WTC11 (cell line): ENCODE measurements around the gene RNASE4.
A peak's percentile ranks its signal among the peaks of the same experiment; 100 is the strongest.

Source experiments
- RORB ChIP-seq: fragments of 250-450 bp; sonication (Bioruptor Pico); IDR thresholded peaks from 2 replicates; pipeline ENCODE4 v1.9.0; 2021; ENCODE audit warnings: mild to moderate bottlenecking
- ZNF671 ChIP-seq: fragments of 250-450 bp; sonication (Bioruptor Pico); IDR thresholded peaks from 2 replicates; pipeline ENCODE4 v1.8.0; 2021; ENCODE audit warnings: mild to moderate bottlenecking
- TF ChIP-seq, protein P1 (sequence below): fragments of 250-450 bp; sonication (Bioruptor Pico); IDR thresholded peaks from 2 replicates; pipeline ENCODE4 v1.9.0; 2021; ENCODE audit warnings: mild to moderate bottlenecking, borderline replicate concordance
- TF ChIP-seq, protein P2 (sequence below): fragments of 200-600 bp; IDR thresholded peaks from 2 replicates; pipeline ENCODE4 v1.8.0; 2022; ENCODE audit warnings: antibody characterized with exemption
- TF ChIP-seq, protein P3 (sequence below): sonication (generic); formaldehyde crosslinking; IDR thresholded peaks from 2 replicates; pipeline ENCODE4 v1.8.0; 2022; ENCODE audit warnings: mild to moderate bottlenecking, missing genetic modification reagents
- TF ChIP-seq, protein P4 (sequence below): sonication (generic); formaldehyde crosslinking; IDR thresholded peaks from 2 replicates; pipeline ENCODE4 v1.8.1; 2022; ENCODE audit warnings: low read depth, mild to moderate bottlenecking, moderate library complexity, missing genetic modification reagents, borderline replicate concordance
- TF ChIP-seq, protein P5 (sequence below): sonication (generic); formaldehyde crosslinking; IDR thresholded peaks from 2 replicates; pipeline ENCODE4 v1.8.1; 2023; ENCODE audit warnings: mild to moderate bottlenecking, missing genetic modification reagents, moderate library complexity

DNA sequence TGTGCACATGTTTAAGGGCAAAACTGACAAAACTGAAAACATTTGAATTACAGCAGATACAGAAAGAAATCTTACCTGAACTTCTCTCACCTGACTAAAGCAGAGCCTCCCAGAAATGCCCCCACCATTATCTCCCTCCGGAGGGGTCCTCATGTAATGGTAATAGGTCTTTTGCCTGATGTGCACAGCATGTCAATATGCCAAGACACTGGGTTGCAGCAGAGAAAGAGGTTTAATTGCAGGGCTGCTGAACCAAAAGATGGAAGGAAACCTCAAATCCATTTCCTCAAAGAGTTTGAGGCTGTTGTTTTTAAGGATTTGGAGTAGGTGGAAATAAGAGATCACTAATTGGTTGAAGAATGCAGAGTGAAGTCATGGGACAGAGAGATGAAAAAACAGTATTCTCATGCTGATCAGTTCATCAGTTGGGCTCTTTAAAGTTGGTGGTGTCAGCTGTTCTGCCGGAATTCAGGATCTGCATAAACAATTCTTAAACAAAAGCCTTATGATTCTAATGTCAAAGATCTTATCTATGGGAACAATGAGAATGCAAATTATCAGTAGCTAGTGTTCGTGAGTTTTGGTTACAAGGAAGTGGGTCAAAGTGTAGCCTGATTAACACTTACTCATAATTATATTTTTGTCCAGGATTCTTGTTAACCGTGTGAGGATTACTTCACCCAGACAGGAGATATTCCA lies 22.4 kb downstream of the RNASE4 start:
- TF ChIP-seq, protein P1, sequence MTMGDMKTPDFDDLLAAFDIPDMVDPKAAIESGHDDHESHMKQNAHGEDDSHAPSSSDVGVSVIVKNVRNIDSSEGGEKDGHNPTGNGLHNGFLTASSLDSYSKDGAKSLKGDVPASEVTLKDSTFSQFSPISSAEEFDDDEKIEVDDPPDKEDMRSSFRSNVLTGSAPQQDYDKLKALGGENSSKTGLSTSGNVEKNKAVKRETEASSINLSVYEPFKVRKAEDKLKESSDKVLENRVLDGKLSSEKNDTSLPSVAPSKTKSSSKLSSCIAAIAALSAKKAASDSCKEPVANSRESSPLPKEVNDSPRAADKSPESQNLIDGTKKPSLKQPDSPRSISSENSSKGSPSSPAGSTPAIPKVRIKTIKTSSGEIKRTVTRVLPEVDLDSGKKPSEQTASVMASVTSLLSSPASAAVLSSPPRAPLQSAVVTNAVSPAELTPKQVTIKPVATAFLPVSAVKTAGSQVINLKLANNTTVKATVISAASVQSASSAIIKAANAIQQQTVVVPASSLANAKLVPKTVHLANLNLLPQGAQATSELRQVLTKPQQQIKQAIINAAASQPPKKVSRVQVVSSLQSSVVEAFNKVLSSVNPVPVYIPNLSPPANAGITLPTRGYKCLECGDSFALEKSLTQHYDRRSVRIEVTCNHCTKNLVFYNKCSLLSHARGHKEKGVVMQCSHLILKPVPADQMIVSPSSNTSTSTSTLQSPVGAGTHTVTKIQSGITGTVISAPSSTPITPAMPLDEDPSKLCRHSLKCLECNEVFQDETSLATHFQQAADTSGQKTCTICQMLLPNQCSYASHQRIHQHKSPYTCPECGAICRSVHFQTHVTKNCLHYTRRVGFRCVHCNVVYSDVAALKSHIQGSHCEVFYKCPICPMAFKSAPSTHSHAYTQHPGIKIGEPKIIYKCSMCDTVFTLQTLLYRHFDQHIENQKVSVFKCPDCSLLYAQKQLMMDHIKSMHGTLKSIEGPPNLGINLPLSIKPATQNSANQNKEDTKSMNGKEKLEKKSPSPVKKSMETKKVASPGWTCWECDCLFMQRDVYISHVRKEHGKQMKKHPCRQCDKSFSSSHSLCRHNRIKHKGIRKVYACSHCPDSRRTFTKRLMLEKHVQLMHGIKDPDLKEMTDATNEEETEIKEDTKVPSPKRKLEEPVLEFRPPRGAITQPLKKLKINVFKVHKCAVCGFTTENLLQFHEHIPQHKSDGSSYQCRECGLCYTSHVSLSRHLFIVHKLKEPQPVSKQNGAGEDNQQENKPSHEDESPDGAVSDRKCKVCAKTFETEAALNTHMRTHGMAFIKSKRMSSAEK (CRISPR knock-in tag): no peak
- TF ChIP-seq, protein P2, sequence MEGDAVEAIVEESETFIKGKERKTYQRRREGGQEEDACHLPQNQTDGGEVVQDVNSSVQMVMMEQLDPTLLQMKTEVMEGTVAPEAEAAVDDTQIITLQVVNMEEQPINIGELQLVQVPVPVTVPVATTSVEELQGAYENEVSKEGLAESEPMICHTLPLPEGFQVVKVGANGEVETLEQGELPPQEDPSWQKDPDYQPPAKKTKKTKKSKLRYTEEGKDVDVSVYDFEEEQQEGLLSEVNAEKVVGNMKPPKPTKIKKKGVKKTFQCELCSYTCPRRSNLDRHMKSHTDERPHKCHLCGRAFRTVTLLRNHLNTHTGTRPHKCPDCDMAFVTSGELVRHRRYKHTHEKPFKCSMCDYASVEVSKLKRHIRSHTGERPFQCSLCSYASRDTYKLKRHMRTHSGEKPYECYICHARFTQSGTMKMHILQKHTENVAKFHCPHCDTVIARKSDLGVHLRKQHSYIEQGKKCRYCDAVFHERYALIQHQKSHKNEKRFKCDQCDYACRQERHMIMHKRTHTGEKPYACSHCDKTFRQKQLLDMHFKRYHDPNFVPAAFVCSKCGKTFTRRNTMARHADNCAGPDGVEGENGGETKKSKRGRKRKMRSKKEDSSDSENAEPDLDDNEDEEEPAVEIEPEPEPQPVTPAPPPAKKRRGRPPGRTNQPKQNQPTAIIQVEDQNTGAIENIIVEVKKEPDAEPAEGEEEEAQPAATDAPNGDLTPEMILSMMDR: no peak
- TF ChIP-seq ZNF671 (CRISPR knock-in tag) (no peak), RORB (no peak)
- TF ChIP-seq, protein P3, sequence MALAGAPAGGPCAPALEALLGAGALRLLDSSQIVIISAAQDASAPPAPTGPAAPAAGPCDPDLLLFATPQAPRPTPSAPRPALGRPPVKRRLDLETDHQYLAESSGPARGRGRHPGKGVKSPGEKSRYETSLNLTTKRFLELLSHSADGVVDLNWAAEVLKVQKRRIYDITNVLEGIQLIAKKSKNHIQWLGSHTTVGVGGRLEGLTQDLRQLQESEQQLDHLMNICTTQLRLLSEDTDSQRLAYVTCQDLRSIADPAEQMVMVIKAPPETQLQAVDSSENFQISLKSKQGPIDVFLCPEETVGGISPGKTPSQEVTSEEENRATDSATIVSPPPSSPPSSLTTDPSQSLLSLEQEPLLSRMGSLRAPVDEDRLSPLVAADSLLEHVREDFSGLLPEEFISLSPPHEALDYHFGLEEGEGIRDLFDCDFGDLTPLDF (CRISPR knock-in tag): no peak
- TF ChIP-seq, protein P4, sequence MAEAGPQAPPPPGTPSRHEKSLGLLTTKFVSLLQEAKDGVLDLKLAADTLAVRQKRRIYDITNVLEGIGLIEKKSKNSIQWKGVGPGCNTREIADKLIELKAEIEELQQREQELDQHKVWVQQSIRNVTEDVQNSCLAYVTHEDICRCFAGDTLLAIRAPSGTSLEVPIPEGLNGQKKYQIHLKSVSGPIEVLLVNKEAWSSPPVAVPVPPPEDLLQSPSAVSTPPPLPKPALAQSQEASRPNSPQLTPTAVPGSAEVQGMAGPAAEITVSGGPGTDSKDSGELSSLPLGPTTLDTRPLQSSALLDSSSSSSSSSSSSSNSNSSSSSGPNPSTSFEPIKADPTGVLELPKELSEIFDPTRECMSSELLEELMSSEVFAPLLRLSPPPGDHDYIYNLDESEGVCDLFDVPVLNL (CRISPR knock-in tag): no peak
- TF ChIP-seq, protein P5, sequence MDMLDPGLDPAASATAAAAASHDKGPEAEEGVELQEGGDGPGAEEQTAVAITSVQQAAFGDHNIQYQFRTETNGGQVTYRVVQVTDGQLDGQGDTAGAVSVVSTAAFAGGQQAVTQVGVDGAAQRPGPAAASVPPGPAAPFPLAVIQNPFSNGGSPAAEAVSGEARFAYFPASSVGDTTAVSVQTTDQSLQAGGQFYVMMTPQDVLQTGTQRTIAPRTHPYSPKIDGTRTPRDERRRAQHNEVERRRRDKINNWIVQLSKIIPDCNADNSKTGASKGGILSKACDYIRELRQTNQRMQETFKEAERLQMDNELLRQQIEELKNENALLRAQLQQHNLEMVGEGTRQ (CRISPR knock-in tag): 0 out of 2 replicates have a peak, but pooled peaks have one; percentile 21
